ENCODE data around the gene GPC6.

Gene GPC6

DNA sequence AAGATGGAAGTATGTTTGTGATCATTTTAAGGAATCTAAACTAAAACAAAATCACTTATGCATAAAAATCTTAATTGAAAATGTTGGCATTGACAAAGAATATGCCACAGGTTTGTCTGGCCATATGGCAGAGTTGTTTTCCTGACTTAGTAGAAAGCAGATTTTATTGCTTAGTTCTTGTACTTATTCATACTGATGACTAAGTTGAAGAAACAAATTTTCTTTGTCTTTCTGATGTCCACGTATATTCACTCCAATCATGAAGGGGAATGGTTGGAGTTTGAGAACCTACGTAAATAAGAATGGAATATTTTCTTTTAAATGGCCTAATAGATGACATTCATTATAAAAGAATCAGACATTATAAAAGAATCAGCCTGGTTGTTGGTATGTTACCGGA lies 8.0 kb upstream of the GPC6 start:
- no peak for FAIRE-seq
- no peak for TF ChIP-seq TAF1 (IDR thresholded peaks at IDR 0.05; ENCODE audit: borderline replicate concordance, low read depth, low read length)
- DNase-seq (ENCODE audit: insufficient read length): no peak

DNA sequence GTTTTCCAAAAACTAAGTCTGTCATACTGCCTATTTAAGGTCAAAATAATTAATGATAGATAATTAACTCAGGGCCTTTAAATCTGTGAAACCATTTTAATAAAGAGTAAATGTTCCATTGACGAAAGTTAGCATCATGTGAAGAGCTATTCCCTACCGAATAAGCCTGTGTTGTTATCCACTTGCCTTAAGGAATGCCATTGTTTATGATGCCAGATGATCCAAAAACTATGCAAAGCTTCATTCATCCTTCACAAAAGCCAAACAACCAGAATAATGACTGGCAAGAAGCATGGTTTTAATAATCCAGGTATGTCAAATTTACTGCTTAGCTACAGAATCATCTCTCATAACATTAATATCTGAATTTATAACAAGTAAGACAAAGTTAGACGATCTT lies 6.5 kb upstream of the GPC6 start:
- DNase-seq (ENCODE audit: insufficient read length) (no peak), FAIRE-seq (no peak)

DNA sequence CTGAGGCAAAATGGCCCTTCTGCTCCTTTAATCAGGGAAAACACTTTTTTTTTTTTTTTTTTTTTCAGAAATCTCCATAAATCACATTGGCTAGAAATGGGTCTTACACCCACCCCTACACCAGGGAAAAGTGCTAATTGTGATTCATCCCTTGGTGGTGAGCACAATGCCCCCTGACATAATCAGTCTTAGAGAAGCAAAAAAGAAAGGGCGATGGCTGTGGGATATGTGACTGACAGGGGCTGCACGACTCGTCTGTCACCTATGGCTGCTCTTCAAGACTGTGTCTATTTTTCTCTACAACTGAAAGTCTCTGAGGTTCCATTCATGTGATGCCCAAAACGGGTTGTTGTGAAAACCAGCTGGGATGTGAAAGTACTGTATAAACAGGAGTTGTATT lies 3.6 kb upstream of the GPC6 start:
- no peak for FAIRE-seq

More for the DNA sequence above, 6.5 kb upstream of the GPC6 start:
- TF ChIP-seq POLR2A (IDR thresholded peaks at IDR 0.05; ENCODE audit: low read depth, low read length) (no peak), TAF1 (IDR thresholded peaks at IDR 0.05; ENCODE audit: borderline replicate concordance, low read depth, low read length) (no peak), POLR2AphosphoS5 (IDR thresholded peaks at IDR 0.05; ENCODE audit: low read depth, low read length) (no peak)

DNA sequence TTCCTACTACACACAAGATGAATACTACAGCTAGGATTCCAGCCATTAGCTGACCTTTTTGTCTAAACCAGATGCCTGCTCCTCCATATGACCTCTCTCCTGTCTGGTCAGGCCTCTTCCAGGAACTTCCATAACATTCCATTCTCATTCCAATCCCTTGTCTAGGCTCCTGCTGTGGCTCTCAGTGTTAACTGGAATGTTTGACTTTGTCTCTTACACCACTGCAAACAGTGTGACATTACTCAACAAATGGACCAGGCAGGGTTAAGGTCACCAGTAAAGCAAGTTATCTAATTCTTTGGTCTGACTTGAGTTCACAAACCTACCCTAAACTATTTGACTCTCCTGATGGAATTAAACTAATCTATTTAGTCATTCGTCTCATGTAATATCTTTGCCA lies 2.1 kb upstream of the GPC6 start:
- DNase-seq (ENCODE audit: insufficient read length) (no peak), FAIRE-seq (no peak)
- TF ChIP-seq TAF1 (IDR thresholded peaks at IDR 0.05; ENCODE audit: borderline replicate concordance, low read depth, low read length) (no peak), POLR2A (IDR thresholded peaks at IDR 0.05; ENCODE audit: low read depth, low read length) (no peak), POLR2AphosphoS5 (IDR thresholded peaks at IDR 0.05; ENCODE audit: low read depth, low read length) (no peak)

More for the DNA sequence above, 3.6 kb upstream of the GPC6 start:
- TF ChIP-seq POLR2A (IDR thresholded peaks at IDR 0.05; ENCODE audit: low read depth, low read length): no peak
- no peak for TF ChIP-seq POLR2AphosphoS5 (IDR thresholded peaks at IDR 0.05; ENCODE audit: low read depth, low read length)
- TF ChIP-seq TAF1 (IDR thresholded peaks at IDR 0.05; ENCODE audit: borderline replicate concordance, low read depth, low read length): no peak
- no peak for DNase-seq (ENCODE audit: insufficient read length)

DNA sequence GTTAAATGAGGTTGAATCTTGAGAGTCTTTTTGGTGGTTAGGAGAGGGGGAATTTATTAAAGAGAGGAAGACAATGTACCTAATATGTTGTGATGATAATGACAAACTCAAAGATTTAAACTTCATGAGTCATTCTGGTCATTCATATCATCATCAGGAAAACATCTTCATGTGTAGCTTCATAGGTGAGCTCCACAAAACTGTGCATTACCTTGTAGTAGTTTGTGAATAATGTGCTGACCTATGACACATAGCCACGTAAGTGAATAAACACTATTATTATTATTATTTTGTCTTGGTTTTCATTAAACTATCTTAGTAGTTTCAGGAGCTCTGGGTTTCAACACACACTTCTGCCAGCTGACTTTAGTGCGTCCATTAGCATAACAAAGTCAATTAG lies 997 bp upstream of the GPC6 start:
- no peak for DNase-seq (ENCODE audit: insufficient read length)
- no peak for TF ChIP-seq POLR2A (IDR thresholded peaks at IDR 0.05; ENCODE audit: low read depth, low read length)
- TF ChIP-seq TAF1 (IDR thresholded peaks at IDR 0.05; ENCODE audit: borderline replicate concordance, low read depth, low read length): no peak
- no peak for TF ChIP-seq POLR2AphosphoS5 (IDR thresholded peaks at IDR 0.05; ENCODE audit: low read depth, low read length)
- FAIRE-seq: no peak

DNA sequence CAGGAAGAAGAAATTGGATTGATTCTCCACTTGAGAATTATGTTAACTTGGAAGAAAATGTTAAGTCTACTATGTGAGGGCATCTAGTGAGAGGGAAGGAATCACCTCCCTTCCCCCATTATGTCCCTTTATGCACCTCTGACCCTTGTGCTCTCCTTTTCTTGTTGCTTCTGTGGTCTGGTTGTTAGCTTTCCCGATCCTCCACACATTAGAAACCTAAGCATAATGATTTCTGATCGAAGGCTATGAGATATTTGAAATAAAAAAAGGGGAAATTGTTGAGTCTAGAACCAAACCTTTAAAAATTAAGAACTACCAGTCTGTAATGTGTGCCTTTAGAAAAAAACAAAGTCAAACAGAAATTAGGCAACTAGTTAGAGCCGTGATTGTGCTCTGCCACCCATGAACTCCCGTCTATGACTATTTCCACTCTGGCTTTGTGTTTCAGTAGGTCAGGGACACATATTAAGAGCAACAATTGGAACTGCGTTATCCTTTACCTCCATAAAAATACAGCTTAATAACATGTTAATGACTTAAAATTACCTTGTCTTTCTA lies 463 bp upstream of the GPC6 start:
- TF ChIP-seq TAF1 (IDR thresholded peaks at IDR 0.05; ENCODE audit: borderline replicate concordance, low read depth, low read length) (no peak), POLR2A (IDR thresholded peaks at IDR 0.05; ENCODE audit: low read depth, low read length) (no peak), POLR2AphosphoS5 (IDR thresholded peaks at IDR 0.05; ENCODE audit: low read depth, low read length) (no peak)
- FAIRE-seq (no peak), DNase-seq (ENCODE audit: insufficient read length) (no peak)

DNA sequence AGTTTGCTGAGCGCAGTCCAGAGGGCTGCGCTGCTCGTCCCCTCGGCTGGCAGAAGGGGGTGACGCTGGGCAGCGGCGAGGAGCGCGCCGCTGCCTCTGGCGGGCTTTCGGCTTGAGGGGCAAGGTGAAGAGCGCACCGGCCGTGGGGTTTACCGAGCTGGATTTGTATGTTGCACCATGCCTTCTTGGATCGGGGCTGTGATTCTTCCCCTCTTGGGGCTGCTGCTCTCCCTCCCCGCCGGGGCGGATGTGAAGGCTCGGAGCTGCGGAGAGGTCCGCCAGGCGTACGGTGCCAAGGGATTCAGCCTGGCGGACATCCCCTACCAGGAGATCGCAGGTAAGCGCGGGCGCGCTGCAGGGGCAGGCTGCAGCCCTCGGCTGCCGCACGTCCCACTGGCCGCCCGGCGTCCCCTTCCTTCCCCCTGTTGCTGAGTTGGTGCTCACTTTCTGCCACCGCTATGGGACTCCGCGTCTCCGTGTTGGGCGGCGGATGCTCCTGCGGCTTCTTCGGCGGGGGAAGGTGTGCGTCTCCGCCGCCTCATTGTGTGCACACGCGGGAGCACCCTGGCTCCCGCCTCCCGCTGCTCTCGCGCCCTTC lies 772 bp downstream of the GPC6 start:
- FAIRE-seq (no peak), DNase-seq (ENCODE audit: insufficient read length) (no peak)
- no peak for TF ChIP-seq TAF1 (IDR thresholded peaks at IDR 0.05; ENCODE audit: borderline replicate concordance, low read depth, low read length)
- no peak for TF ChIP-seq POLR2A (IDR thresholded peaks at IDR 0.05; ENCODE audit: low read depth, low read length)
- no peak for TF ChIP-seq POLR2AphosphoS5 (IDR thresholded peaks at IDR 0.05; ENCODE audit: low read depth, low read length)

DNA sequence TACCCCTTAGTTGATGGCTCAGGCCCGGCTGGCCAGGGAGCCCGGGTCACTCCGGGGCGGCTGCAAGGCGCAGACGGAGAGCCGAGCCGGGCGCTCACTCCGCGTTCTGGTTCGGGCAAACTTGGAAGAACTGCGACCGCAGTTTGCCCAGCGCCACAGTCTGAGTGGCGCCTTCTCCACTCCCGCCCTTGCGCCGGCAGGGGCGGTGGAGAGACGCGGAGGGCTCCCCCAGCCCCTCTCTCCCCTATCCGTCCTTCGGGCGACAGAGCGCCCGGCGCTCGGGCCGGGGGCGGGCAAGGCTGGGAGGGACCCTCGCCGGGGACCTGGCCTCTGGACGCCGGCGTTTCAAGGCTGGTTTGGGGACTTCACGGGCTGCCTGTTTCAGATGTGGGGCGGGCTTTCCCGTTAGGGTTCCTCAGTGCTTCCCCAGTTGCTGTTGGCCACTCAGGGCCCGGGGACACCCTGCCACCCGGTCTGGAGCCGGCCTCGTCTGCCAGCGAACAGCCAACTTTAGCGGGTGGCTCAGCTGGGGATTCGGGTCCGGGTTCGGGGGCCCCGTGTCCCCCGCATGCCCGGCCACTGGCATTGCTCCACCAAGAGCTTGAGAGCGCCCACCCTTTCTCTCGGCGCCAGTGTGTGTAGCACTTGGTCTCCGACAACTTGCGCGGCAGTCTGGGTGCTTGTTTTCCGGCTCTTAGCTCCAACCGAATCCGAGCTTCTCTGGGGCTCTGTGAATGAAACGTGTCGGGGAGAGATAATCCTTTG lies 1.5 kb downstream of the GPC6 start:
- DNase-seq (ENCODE audit: insufficient read length): no peak
- FAIRE-seq: no peak
- TF ChIP-seq POLR2A (IDR thresholded peaks at IDR 0.05; ENCODE audit: low read depth, low read length) (no peak), POLR2AphosphoS5 (IDR thresholded peaks at IDR 0.05; ENCODE audit: low read depth, low read length) (no peak), TAF1 (IDR thresholded peaks at IDR 0.05; ENCODE audit: borderline replicate concordance, low read depth, low read length) (no peak)

DNA sequence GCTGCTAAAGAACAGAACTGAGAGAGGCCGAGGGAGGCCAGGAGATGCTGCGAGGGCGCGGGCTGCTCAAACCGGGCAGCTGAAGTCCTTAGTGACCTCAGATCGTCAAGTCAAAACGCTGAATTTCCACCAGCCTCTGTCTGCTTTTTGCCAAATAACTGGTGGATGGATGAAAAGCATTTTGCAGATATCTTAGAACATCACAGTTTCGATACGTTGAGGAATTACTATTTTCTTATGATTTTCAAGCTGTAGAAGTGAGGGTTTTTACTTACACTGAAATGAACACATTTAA lies 2.0 kb downstream of the GPC6 start:
- no peak for DNase-seq (ENCODE audit: insufficient read length)
- TF ChIP-seq TAF1 (IDR thresholded peaks at IDR 0.05; ENCODE audit: borderline replicate concordance, low read depth, low read length): no peak
- no peak for TF ChIP-seq POLR2AphosphoS5 (IDR thresholded peaks at IDR 0.05; ENCODE audit: low read depth, low read length)
- TF ChIP-seq POLR2A (IDR thresholded peaks at IDR 0.05; ENCODE audit: low read depth, low read length): no peak
- FAIRE-seq: no peak

DNA sequence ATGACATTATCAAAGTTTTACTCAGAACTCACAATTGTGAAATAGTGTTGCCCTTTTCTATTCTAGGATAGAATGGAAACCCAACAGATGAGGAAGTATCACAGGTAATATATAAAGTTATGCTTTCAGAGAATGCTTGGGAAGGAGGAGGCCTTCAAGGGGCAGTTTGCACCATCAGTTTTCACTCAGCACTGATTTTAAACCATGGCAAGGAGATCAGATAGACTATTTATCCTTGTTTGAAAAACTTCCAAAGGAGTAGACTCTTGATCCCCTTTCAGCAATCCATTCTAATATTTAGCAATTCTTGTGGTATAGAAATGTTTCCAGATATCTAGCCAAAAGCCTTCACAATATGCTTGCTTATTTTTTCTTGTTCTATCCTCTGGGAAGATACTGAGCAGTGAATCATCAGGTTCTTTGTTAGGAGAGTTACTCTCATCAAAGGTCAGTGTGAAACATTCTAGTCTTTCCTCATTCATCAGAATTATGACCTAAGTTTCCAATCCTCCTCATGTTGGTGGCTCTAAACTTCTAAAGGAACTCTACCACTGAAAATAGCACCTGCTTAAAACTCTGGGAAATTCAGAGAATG lies 3.8 kb downstream of the GPC6 start:
- DNase-seq (ENCODE audit: insufficient read length) (no peak), FAIRE-seq (no peak)
- TF ChIP-seq TAF1 (IDR thresholded peaks at IDR 0.05; ENCODE audit: borderline replicate concordance, low read depth, low read length) (no peak), POLR2AphosphoS5 (IDR thresholded peaks at IDR 0.05; ENCODE audit: low read depth, low read length) (no peak), POLR2A (IDR thresholded peaks at IDR 0.05; ENCODE audit: low read depth, low read length) (no peak)

DNA sequence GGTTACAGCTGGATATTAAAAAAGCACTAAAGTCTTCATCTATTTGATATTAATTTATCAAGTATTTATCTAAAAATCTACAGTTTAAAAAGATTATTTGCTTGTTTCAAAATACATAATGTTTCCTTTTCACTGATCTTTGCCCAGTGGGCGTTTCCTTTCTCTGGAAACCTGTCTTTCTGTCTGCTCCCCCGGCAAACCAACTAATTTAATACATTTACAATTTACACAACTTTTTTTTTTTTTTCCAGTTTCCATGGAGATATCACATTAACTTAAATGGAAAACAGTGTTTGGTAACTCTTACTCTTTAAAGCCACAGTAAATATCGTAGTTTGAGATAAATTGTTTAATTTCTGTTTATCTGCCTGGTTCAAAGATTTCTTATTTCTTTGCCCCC lies 5.3 kb downstream of the GPC6 start:
- TF ChIP-seq TAF1 (IDR thresholded peaks at IDR 0.05; ENCODE audit: borderline replicate concordance, low read depth, low read length): no peak
- no peak for DNase-seq (ENCODE audit: insufficient read length)
- no peak for FAIRE-seq

DNA sequence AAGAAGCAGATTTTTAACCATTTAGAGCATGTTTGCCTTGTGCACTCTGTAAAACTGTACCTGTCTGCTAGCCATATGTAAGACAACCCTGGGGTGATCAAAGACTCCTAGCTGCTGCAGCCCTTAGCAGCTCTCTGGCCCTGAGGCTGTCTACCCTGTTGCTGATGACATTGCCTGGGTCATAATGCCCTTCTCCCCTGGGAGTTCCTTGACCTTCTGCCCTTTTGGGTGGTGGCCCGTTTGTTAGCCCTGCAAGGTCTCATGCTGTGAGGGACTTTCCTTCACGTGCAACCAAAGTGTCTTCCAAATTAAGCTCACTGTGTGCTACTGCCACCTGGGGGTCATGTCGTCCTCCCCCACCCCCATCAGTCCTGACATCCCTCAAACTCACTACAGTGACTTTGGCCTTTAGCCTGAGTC lies 7.4 kb downstream of the GPC6 start:
- FAIRE-seq: no peak
- TF ChIP-seq POLR2AphosphoS5 (IDR thresholded peaks at IDR 0.05; ENCODE audit: low read depth, low read length) (no peak), POLR2A (IDR thresholded peaks at IDR 0.05; ENCODE audit: low read depth, low read length) (no peak), TAF1 (IDR thresholded peaks at IDR 0.05; ENCODE audit: borderline replicate concordance, low read depth, low read length) (no peak)
- DNase-seq (ENCODE audit: insufficient read length): no peak
